Thyroid gland (tissue), 4 donors: ENCODE data around the gene SAFB.

Source experiments
- CTCF ChIP-seq, 6 experiments: fragments of 200-600 bp in 3 of 6; fragments of 450-650 bp in 3 of 6; sonication (generic) in 3 of 6; IDR thresholded peaks; one replicate each; pipeline ENCODE4 v1.5.1; 2016 to 2019; ENCODE audit warnings: antibody characterized with exemption in 6 of 6, mild to moderate bottlenecking in 2 of 6, inconsistent platforms in 1 of 6, moderate library complexity in 1 of 6
- POLR2A ChIP-seq, 2 donors: fragments of 450-650 bp; IDR thresholded peaks; one replicate each; pipeline ENCODE4 v1.6.1; 2017; ENCODE audit warnings: antibody characterized with exemption in 2 of 2, mild to moderate bottlenecking in 2 of 2, moderate library complexity in 1 of 2

- no peak for TF ChIP-seq POLR2A (IDR thresholded peaks at IDR 0.05)
- no peak for TF ChIP-seq CTCF (IDR thresholded peaks at IDR 0.05)
Observed at GRCh38 chr19:5683177-5683886, 60.4 kb downstream of the SAFB start.
